Prostate gland (tissue), 2 donors: ENCODE measurements around the gene SDC3.

Experiments
- CTCF ChIP-seq, 4 experiments: fragments of 200-600 bp in 2 of 4; fragments of 450-650 bp in 2 of 4; sonication (generic) in 2 of 4; IDR thresholded peaks; 1 replicate in 3 of 4; 2 replicates in 1 of 4; pipeline ENCODE4 v1.5.1; 2016 to 2019; ENCODE audit warnings: antibody characterized with exemption in 4 of 4, mild to moderate bottlenecking in 2 of 4, moderate library complexity in 2 of 4
- POLR2A ChIP-seq: fragments of 450-650 bp; IDR thresholded peaks from one replicate; pipeline ENCODE4 v1.6.1; 2016; ENCODE audit warnings: antibody characterized with exemption, mild to moderate bottlenecking

GRCh38 chr1:30906631-30907441 lies 1.7 kb downstream of the SDC3 start:
- TF ChIP-seq CTCF (IDR thresholded peaks at IDR 0.05) (no peak), POLR2A (no peak)
